ENCODE data around the gene GJB5. TPM values are rescaled to one million over a fixed set of nuclear protein-coding genes. Genes with fewer than 3 reads are reported as not detected.

GJB5 gene
- total RNA-seq, 1 donor from 2014 or later: not detected

GRCh38 chr1:34743775-34744174 is 11.1 kb upstream of the GJB5 start:
- intact Hi-C loops (cut with micrococcal nuclease): no loop called here
- DNase-seq (no peak), ATAC-seq (no peak)

DNA sequence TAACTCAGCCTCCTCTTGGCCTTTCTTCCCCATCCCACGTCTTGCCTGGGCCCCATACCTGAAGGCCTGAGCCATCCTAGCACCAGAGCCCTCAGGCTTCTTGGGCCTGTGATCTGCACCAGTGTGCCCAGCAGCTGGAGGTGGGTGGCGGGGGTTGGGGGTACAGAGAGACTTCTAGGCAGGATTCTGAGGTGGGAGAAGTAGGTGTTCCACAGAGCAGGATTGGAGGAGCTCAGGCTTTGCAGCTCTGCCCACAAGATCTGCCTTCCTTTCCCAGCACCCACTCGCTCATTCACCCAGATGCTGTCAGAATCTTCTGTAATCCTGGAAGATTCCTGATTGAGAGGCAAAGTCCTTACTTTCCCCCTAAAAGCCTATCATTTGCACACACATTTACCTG is 10.0 kb upstream of the GJB5 start:
- no peak for ATAC-seq
- intact Hi-C loops (cut with micrococcal nuclease): loop anchor here (5.0 kb wide), 1 partner anchor 633 kb away; no protein-coding TSS in a partner anchor
- DNase-seq: no peak

- ATAC-seq: no peak
- intact Hi-C loops (cut with micrococcal nuclease): loop anchor here (5.0 kb wide), 1 partner anchor 633 kb away; no protein-coding TSS in a partner anchor
- no peak for DNase-seq
Observed at GRCh38 chr1:34745666-34746065, 9.2 kb upstream of the GJB5 start.

DNA sequence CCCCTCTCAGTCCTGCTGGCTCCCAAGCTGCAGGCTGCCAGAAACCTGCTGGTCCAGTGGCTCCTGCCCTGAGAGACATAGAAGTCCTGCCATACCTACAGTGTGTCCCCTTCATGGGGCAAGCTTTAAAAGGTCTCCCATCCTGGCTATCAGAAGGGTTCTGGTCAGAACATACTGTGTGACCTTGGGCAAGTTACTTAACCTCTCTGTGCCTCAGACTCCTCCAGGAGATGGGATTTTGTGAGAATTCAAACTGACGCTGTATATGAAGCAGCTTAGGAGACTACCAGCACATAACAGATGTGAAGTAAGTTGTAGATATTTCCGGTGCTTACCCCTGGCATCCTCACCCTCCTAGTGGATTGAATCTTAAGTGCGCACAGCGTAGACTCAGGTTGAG is 8.7 kb upstream of the GJB5 start:
- ATAC-seq: no peak
- DNase-seq: no peak
- intact Hi-C loops (cut with micrococcal nuclease): loop anchor here (5.0 kb wide), 1 partner anchor 634 kb away; no protein-coding TSS in a partner anchor

DNA sequence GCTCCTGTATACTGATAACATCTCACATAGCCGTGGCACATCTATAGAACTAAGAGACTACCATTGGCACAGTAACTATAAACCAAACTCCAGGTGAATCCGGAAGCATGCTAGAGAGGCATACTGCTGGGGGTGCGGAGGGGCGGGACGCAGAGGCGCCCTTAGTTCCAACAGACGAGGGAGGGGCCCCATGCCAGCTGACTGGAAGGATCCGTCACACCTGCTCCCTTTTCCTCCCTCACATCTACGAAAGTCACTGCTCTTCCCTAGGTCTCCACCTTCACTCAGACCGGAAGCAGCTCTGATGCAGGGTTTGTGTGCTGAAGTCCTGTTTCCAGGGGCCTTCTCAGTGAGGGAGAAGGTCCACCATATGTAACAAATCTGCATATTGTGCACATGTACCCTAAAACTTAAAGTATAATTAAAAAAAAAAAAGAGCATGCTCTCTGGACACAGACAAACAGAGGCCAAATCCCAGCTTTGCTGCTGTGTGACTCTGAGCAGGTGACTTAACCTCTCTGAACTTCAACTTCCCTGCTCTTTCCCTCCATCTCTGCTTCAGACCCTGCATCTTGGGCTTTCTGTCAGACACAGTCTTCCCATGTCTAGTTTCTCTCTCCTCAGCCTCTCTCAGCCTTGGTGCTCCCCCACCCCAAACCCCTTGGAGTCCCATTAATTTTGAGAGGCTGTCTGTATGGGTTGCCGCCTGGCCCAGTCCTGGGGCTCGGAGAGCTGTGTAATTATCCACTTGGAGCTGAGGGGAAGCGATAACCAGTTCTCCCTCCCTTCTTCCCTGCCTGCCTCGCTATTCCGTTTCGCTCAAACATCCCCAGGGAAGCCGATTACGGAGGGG is 7.8 kb upstream of the GJB5 start:
- intact Hi-C loops (cut with micrococcal nuclease): loop anchor here (5.0 kb wide), 1 partner anchor 635 kb away; no protein-coding TSS in a partner anchor
- DNase-seq (no peak), ATAC-seq (no peak)

- intact Hi-C loops (cut with micrococcal nuclease): loop anchor here (5.0 kb wide), 1 partner anchor 635 kb away; no protein-coding TSS in a partner anchor
- DNase-seq: no peak
- no peak for ATAC-seq
Observed at GRCh38 chr1:34747638-34747941, 7.3 kb upstream of the GJB5 start.

GRCh38 chr1:34749992-34750391 is 4.9 kb upstream of the GJB5 start:
- intact Hi-C loops (cut with micrococcal nuclease): loop anchor here (5.0 kb wide), 1 partner anchor 638 kb away; no protein-coding TSS in a partner anchor
- no peak for DNase-seq
- no peak for ATAC-seq

GRCh38 chr1:34750610-34751009 is 4.2 kb upstream of the GJB5 start:
- intact Hi-C loops (cut with micrococcal nuclease): no loop called here
- DNase-seq (no peak), ATAC-seq (no peak)

DNA sequence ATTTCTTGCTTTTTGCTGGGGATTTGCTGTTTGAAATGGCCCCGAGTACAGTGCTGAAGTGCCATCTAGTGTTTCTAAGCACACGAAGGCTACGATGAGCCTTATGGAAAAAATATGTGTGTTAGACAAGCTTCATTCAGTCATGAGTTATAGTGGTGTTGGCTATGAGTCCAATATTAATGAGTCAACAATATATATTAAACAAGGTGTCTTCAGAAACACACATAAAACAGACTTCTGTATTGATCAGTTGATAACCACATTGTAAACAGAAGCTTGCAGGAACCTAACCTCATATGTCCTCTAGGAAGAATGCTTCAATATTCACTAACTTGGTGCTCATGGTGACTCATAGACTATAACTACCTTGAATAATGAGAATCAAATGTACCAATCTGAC is 1.7 kb upstream of the GJB5 start:
- ATAC-seq: no peak
- no peak for DNase-seq
- intact Hi-C loops (cut with micrococcal nuclease): no loop called here

- ATAC-seq (no peak), DNase-seq (no peak)
- intact Hi-C loops (cut with micrococcal nuclease): no loop called here
Observed at GRCh38 chr1:34755961-34756360, 1.1 kb downstream of the GJB5 start.

DNA sequence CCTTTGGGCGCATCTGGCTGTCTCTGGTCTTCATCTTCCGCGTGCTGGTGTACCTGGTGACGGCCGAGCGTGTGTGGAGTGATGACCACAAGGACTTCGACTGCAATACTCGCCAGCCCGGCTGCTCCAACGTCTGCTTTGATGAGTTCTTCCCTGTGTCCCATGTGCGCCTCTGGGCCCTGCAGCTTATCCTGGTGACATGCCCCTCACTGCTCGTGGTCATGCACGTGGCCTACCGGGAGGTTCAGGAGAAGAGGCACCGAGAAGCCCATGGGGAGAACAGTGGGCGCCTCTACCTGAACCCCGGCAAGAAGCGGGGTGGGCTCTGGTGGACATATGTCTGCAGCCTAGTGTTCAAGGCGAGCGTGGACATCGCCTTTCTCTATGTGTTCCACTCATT is 2.5 kb downstream of the GJB5 start:
- ATAC-seq: no peak
- intact Hi-C loops (cut with micrococcal nuclease): no loop called here
- DNase-seq: no peak

- intact Hi-C loops (cut with micrococcal nuclease): no loop called here
- no peak for ATAC-seq
- no peak for DNase-seq
Observed at GRCh38 chr1:34758751-34759150, 3.9 kb downstream of the GJB5 start.

DNA sequence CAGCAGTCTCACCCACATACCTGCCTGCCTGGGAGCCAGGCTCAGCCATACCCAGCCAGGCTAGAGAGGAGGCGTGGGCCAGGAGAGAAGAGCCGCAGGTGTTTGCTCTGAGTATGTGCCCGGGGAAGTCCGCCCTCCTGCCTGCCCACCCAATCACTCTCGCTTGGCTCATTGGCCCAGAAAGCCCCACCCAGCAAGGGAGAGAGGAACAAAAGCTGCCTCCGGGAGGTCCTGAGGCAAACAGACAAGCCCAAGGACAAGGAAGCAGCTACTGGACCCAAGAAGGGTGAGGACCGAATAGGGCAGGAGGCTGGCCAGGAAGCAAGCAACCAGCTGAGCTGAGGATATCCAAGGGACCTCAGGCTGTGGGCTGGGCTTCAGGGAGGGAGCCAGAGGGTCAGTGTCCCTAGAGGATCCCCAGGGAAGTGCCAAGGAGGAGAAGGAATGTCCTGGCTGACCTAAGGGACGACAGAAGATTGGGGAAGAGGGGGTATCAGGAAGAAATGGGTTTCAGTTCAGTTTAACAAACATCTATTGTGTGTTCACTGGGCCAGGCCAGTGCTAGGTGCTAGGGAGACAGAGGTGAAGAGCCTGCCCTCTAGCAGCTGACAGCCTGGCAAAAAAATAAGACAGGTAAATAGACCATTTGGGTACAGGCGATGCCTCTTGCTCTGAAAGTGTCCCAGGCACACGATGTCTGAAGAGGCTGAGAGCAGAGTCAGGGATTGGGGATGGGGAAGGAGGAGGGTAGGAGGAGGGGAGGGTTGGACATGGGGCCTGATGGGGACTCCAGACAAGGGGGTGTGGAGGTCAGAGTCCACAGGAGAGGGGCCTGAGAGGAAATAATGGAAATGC is 4.9 kb downstream of the GJB5 start, which contains the start of gene GJB4:
GJB4 (plus strand) TSS at position 238 of the 855 bp plus-strand sequence. CDS start 1,515 bp downstream, outside the sequence.
- intact Hi-C loops (cut with micrococcal nuclease): no loop called here
- ATAC-seq (no peak), DNase-seq (no peak)

GRCh38 chr1:34761176-34761761 is 6.4 kb downstream of the GJB5 start:
- DNase-seq (no peak), ATAC-seq (no peak)
- intact Hi-C loops (cut with micrococcal nuclease): no loop called here

- intact Hi-C loops (cut with micrococcal nuclease): no loop called here
- DNase-seq: no peak
- ATAC-seq: no peak
Observed at GRCh38 chr1:34761776-34762307, 7.0 kb downstream of the GJB5 start.

- ATAC-seq: no peak
- no peak for DNase-seq
- intact Hi-C loops (cut with micrococcal nuclease): no loop called here
Observed at GRCh38 chr1:34762474-34763141, 7.8 kb downstream of the GJB5 start.

- DNase-seq (no peak), ATAC-seq (no peak)
- intact Hi-C loops (cut with micrococcal nuclease): no loop called here
Observed at GRCh38 chr1:34763142-34763781, 8.4 kb downstream of the GJB5 start.

DNA sequence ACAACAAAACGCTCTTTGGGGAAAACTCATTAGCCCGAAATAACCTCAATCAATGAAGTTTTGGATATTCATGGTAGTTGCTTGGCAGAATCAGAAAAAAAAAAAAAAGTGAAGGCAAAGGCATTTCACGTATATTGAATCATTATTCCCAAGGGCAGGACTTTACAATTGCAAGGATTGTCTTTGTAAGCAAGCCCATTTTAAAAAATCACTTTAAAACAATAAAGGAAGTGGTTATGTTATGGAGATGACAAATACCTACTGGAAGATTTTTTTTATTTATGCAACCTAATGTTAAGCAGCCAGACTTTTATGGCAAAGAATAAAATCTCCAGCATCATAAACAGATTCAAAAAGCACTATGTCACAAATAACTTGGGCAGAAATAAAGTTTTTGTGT is 14.0 kb downstream of the GJB5 start:
- ATAC-seq (no peak), DNase-seq (no peak)
- intact Hi-C loops (cut with micrococcal nuclease): no loop called here
